ENCODE measurements around the gene PDE4D.
"Not testable (repeated sequence)": the region's sequence is repeated elsewhere in the genome, so short reads cannot be mapped to it uniquely, and the experiment has no call there.

The PDE4D gene

GRCh38 chr5:59483971-59484472 lies 409.5 kb downstream of the PDE4D start:
- DNase-seq: no peak

- DNase-seq: no peak
Observed at GRCh38 chr5:59479086-59479485, 414.4 kb downstream of the PDE4D start.

GRCh38 chr5:59474324-59474723 lies 419.2 kb downstream of the PDE4D start:
- no peak for DNase-seq

GRCh38 chr5:59473611-59474010 lies 419.9 kb downstream of the PDE4D start:
- DNase-seq: no peak

GRCh38 chr5:59471463-59471862 lies 422.1 kb downstream of the PDE4D start:
- DNase-seq: no peak

GRCh38 chr5:59467969-59468368 lies 425.6 kb downstream of the PDE4D start:
- no peak for DNase-seq

GRCh38 chr5:59466271-59466670 lies 427.3 kb downstream of the PDE4D start:
- no peak for DNase-seq

- no peak for DNase-seq
Observed at GRCh38 chr5:59464969-59465368, 428.6 kb downstream of the PDE4D start.

- not testable (repeated sequence) for DNase-seq
Observed at GRCh38 chr5:59463618-59464166, 429.8 kb downstream of the PDE4D start.

GRCh38 chr5:59462956-59463355 lies 430.6 kb downstream of the PDE4D start:
- no peak for DNase-seq

GRCh38 chr5:59460368-59461153 lies 433.0 kb downstream of the PDE4D start:
- DNase-seq: no peak

GRCh38 chr5:59458966-59459729 lies 434.4 kb downstream of the PDE4D start:
- no peak for DNase-seq

- DNase-seq: no peak
Observed at GRCh38 chr5:59458321-59458720, 435.2 kb downstream of the PDE4D start.

GRCh38 chr5:59449905-59450644 lies 443.5 kb downstream of the PDE4D start:
- no peak for DNase-seq

GRCh38 chr5:59446356-59446755 lies 447.2 kb downstream of the PDE4D start:
- no peak for DNase-seq

- no peak for DNase-seq
Observed at GRCh38 chr5:59445741-59446140, 447.8 kb downstream of the PDE4D start.

- no peak for DNase-seq
Observed at GRCh38 chr5:59439303-59439702, 454.2 kb downstream of the PDE4D start.

GRCh38 chr5:59437176-59437575 lies 456.4 kb downstream of the PDE4D start:
- no peak for DNase-seq

GRCh38 chr5:59436364-59437148 lies 457.0 kb downstream of the PDE4D start:
- no peak for DNase-seq

- no peak for DNase-seq
Observed at GRCh38 chr5:59433174-59433573, 460.4 kb downstream of the PDE4D start.

Data from hypothalamus (tissue), 51 donors.